HCT116 (cell line): ENCODE results near the gene BABAM2.

ENCODE experiments used
- CTCF ChIP-seq, 3 experiments: fragments of 200-600 bp in 1 of 3; sonication (generic) in 1 of 3; IDR thresholded peaks in 2 of 3; conservative IDR thresholded peaks in 1 of 3; 2 replicates each; pipeline ENCODE4 v1.5.1; 2012 to 2017; ENCODE audit warnings: low read depth in 2 of 3, low read length in 2 of 3, antibody characterized with exemption in 1 of 3, borderline replicate concordance in 1 of 3, control low read depth in 1 of 3, mild to moderate bottlenecking in 1 of 3, mixed read lengths in 1 of 3, mixed run types in 1 of 3, moderate library complexity in 1 of 3; ENCODE audit not compliant: insufficient read depth in 1 of 3
- REST ChIP-seq: IDR thresholded peaks from 2 replicates; pipeline ENCODE4 v1.6.1; 2012; ENCODE audit warnings: low read depth
- ZNF274 ChIP-seq: fragments of 200-500 bp; sonication (Bioruptor generic); IDR thresholded peaks from 2 replicates; pipeline ENCODE4 v1.6.1; 2014; ENCODE audit warnings: mild to moderate bottlenecking, low read depth, low read length, inconsistent platforms

GRCh38 chr2:28134857-28135256 is 244.3 kb downstream of the BABAM2 start:
- TF ChIP-seq CTCF (IDR thresholded peaks at IDR 0.05 in 2 of 3, conservative IDR thresholded peaks at IDR 0.05 in 1 of 3; ENCODE audit: borderline replicate concordance in 1 of 3, insufficient read depth in 1 of 3, low read depth in 2 of 3, low read length in 2 of 3) (no peak), REST (no peak), ZNF274 (no peak)
